Suprapubic skin (tissue), 4 donors: Measurements from ENCODE around the gene PEPD. TPM values are rescaled to one million over a fixed set of nuclear protein-coding genes. Genes with fewer than 3 reads are reported as not detected.
A peak's percentile ranks its signal among the peaks of the same experiment; 100 is the strongest.

Source experiments
- DNase-seq, 2 donors: peaks; one replicate each; pipeline ENCODE4 v3.0.0-alpha.2; 2019; ENCODE audit warnings: low spot score in 2 of 2
- H3K27ac ChIP-seq: fragments of 200-600 bp; sonication (generic); one replicate; pipeline ENCODE4 v1.5.1; 2019
- H3K27me3 ChIP-seq: fragments of 200-600 bp; sonication (generic); one replicate; pipeline ENCODE4 v1.5.1; 2019
- H3K36me3 ChIP-seq: fragments of 200-600 bp; sonication (generic); one replicate; pipeline ENCODE4 v1.5.1; 2019
- H3K4me1 ChIP-seq: fragments of 200-600 bp; sonication (generic); one replicate; pipeline ENCODE4 v1.5.1; 2019
- H3K4me3 ChIP-seq: fragments of 200-600 bp; sonication (generic); one replicate; pipeline ENCODE4 v1.5.1; 2019; ENCODE audit warnings: mild to moderate bottlenecking
- H3K9me3 ChIP-seq: fragments of 200-600 bp; sonication (generic); one replicate; pipeline ENCODE4 v1.5.1; 2019
- EP300 ChIP-seq: sonication (generic); formaldehyde crosslinking; IDR thresholded peaks from one replicate; pipeline ENCODE4 v1.6.1; 2017; ENCODE audit warnings: antibody characterized with exemption
- POLR2A ChIP-seq, 2 donors: fragments of 450-650 bp; IDR thresholded peaks; one replicate each; pipeline ENCODE4 v1.6.1; 2017; ENCODE audit warnings: antibody characterized with exemption in 2 of 2, mild to moderate bottlenecking in 2 of 2, moderate library complexity in 2 of 2
- POLR2AphosphoS5 ChIP-seq, 3 donors: sonication (generic); formaldehyde crosslinking; IDR thresholded peaks; one replicate each; pipeline ENCODE4 v1.6.1; 2017; ENCODE audit warnings: antibody characterized with exemption in 3 of 3
- WGBS: methylation state at CpG from one replicate; pipeline ENCODE4 v1.1.5; 2018; 5-methylcytosine and 5-hydroxymethylcytosine counted together
- total RNA-seq, 4 donors: library from RNA; depleted of rRNA; stranded (reverse); fragments of >200 nt; gene quantifications; one replicate each; pipeline ENCODE4 v1.1.0, GENCODE V29; 2016
- TF ChIP-seq, protein P1 (sequence below), 2 donors: fragments of 200-600 bp in 1 of 2; fragments of 450-650 bp in 1 of 2; sonication (generic) in 1 of 2; IDR thresholded peaks; one replicate each; pipeline ENCODE4 v1.5.1; 2016 to 2019; ENCODE audit warnings: antibody characterized with exemption in 2 of 2, mild to moderate bottlenecking in 1 of 2, moderate library complexity in 1 of 2

The PEPD gene
- total RNA-seq, 4 donors from 2014 or later = 35.2 to 73.8 (median 55.9) TPM

DNA sequence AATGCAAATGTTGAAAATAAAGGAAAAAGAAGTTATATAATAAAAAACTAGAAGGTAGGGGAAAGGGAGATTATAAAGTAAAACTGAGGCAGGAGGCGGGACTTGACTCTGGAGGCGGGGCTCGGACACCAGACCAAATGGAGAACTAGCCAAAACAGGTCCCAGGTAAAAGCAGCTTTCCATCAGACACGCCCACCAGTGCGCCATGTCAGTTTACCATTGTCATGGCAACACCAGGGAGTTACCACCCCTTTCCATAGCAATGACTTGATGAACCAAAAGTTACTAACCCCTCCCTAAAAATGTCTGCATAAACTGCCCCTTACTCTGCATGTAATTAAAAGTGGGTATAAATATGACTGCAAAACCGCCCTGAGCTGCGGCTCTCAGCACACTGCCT is 70.9 kb downstream of the PEPD start:
- Histone ChIP-seq H3K9me3 (no peaks in the 10 kb centered on the region), H3K36me3 (no peaks in the 10 kb centered on the region), H3K4me1 (no peaks in the 10 kb centered on the region), H3K27me3 (no peaks in the 10 kb centered on the region), H3K27ac (no peak overlapping the region), H3K4me3 (no peak overlapping the region)
- DNase-seq = no peak
- WGBS = 96% methylated on average over 7 of the region's 7 CpGs
- TF ChIP-seq EP300 (no peak), POLR2A (IDR thresholded peaks at IDR 0.05) (no peak), POLR2AphosphoS5 (IDR thresholded peaks at IDR 0.05) (no peak)
- TF ChIP-seq, protein P1, sequence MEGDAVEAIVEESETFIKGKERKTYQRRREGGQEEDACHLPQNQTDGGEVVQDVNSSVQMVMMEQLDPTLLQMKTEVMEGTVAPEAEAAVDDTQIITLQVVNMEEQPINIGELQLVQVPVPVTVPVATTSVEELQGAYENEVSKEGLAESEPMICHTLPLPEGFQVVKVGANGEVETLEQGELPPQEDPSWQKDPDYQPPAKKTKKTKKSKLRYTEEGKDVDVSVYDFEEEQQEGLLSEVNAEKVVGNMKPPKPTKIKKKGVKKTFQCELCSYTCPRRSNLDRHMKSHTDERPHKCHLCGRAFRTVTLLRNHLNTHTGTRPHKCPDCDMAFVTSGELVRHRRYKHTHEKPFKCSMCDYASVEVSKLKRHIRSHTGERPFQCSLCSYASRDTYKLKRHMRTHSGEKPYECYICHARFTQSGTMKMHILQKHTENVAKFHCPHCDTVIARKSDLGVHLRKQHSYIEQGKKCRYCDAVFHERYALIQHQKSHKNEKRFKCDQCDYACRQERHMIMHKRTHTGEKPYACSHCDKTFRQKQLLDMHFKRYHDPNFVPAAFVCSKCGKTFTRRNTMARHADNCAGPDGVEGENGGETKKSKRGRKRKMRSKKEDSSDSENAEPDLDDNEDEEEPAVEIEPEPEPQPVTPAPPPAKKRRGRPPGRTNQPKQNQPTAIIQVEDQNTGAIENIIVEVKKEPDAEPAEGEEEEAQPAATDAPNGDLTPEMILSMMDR (IDR thresholded peaks at IDR 0.05) = no peak

DNA sequence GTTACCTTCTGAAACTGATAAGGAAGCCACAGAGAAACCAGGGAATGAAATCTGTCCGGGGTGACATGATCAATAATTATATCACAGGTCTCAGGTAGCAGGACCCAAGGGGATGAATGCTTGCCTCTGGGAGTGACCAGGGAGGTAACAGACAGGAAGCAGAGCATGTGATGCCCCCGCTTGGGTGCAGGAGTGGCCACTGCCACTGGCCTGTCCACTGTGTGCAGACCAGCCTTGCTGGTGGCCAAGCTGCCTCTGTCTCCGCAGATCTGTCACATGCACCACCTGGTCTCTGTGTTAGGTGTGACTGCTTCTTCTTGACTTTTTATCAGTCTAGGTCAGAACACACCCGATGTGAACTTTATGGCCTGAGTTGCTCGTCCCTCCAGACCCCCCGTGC is 71.8 kb downstream of the PEPD start:
- no peak for DNase-seq
- 79% methylated on average over 5 of the region's 6 CpGs for WGBS
- no peaks in the 10 kb centered on the region for H3K4me1 ChIP-seq
- H3K9me3 ChIP-seq = no peaks in the 10 kb centered on the region
- H3K4me3 ChIP-seq = no peak overlapping the region
- TF ChIP-seq EP300 = no peak
- TF ChIP-seq, protein P1 (IDR thresholded peaks at IDR 0.05) = no peak
- TF ChIP-seq POLR2A (IDR thresholded peaks at IDR 0.05) = no peak
- TF ChIP-seq POLR2AphosphoS5 (IDR thresholded peaks at IDR 0.05) = no peak
- H3K36me3 ChIP-seq = no peaks in the 10 kb centered on the region
- H3K27ac ChIP-seq = no peak overlapping the region
- H3K27me3 ChIP-seq = no peaks in the 10 kb centered on the region

DNA sequence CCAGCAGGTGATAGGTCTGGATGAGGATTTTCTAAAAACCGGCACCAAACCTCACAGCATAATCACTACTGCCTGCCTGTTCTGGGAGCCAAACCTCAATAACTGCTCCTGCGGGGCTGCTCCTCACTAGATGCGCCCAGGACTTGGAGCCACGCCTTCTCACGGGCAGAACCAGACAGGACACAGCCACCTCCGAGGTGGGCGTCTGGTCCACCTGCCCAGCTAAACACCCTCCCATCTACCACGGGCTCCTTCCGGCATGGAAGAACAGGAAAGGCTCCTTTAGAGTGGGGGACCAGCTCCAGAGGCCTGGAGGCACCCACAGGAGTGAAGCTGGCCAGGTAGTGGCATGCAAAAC is 73.5 kb downstream of the PEPD start:
- Histone ChIP-seq H3K9me3 (no peaks in the 10 kb centered on the region), H3K4me3 (no peak overlapping the region), H3K27me3 (no peaks in the 10 kb centered on the region), H3K27ac (no peak overlapping the region), H3K36me3 (no peaks in the 10 kb centered on the region), H3K4me1 (no peaks in the 10 kb centered on the region)
- 66% methylated on average over 8 of the region's 9 CpGs for WGBS
- no peak for DNase-seq
- TF ChIP-seq, protein P1 (IDR thresholded peaks at IDR 0.05) = no peak
- TF ChIP-seq POLR2A (IDR thresholded peaks at IDR 0.05) (no peak), POLR2AphosphoS5 (IDR thresholded peaks at IDR 0.05) (no peak), EP300 (no peak)

DNA sequence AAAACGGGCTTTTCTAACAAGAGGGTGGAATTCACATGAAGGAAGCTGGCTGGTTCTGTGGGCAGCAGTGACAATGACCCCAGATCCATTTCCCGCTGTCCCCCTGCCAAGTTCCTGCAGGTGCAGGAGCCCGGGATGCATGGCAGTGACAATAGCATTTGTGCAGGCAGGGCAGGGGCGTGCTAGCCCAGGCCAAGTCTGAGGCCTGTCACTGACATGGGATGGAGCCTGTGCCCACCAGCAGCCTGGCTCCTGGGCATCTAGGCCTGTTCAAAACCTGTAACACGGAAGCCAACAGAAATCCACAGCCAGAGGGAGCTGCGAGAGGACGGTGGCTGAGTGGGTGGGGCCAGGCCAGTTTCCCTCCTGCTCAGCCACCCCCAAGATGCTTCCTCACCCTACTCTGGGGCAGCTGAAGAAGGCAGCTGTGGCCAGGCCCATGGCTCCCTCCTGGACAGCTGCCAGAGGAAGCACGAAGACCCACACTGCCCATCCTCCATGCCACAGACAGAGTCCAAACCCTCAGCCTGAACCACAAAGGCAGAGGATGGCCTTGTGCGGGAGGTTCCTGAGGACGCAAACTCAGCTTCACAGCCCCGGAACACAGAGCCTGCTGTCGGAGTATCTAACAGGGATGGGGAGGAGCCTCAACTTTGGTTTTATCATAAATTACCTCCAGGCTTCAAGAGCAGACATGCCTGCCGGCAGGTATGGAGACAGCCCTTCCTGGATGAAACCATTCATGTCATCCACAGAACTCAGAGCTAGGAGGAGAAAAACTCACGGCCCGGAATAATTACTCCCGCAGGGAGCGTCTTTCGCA is 74.0 kb downstream of the PEPD start:
- H3K4me1 ChIP-seq = no peaks in the 10 kb centered on the region
- TF ChIP-seq POLR2AphosphoS5 (IDR thresholded peaks at IDR 0.05) = no peak
- no peaks in the 10 kb centered on the region for H3K27me3 ChIP-seq
- no peaks in the 10 kb centered on the region for H3K9me3 ChIP-seq
- H3K36me3 ChIP-seq = no peaks in the 10 kb centered on the region
- 62% methylated on average over 12 of the region's 18 CpGs for WGBS
- DNase-seq = peak; percentile 55 to 56
- no peak overlapping the region for H3K27ac ChIP-seq
- H3K4me3 ChIP-seq = no peak overlapping the region

DNA sequence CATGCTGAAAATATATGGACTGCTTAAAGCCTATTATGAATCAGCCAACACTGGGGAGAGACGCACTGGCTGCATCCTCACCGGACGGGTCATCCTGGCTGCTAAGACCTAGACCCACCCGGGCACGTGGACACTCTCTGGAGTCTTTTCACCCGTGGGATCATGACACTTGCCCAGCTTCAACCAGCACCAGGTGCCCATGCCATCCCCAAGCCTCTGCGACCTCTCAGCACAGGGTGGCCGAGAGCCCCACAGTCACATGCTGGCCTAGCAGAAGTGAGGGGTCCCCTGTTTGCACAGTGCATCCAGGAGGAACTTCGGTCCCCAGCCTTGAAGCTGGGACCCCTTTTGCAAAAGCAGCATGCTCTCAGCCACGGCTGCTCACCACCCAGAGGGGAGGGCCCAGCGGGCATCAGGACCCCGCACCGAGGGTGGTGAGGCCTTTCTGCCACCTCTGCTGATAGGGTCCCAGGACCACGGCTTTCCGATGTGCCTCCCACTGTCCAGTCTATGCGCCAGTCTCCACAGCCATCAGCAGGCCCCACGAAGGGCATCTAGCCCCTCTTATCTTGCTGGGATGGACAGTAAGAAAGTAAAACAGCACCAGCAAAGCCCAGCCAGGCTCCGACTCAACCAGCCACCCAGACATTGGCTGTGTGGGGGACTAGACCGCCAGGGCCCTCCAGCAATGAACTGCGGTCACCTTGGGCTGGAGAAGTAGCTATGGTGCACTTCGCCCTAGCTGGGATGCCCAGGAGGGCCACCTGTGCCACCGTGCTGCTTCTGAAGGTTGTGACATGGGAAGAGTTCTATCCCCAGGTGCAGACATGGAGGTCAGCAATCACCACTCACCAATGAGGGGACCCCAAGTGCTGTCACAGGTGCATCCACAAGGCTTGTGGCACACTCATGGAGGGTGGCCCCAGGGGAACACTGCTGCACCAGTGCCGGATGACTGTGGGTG is 75.0 kb downstream of the PEPD start:
- H3K4me1 ChIP-seq = no peaks in the 10 kb centered on the region
- no peak overlapping the region for H3K4me3 ChIP-seq
- peak; percentile 36 to 70 for DNase-seq
- no peak overlapping the region for H3K27ac ChIP-seq
- H3K36me3 ChIP-seq = no peaks in the 10 kb centered on the region
- H3K27me3 ChIP-seq = no peaks in the 10 kb centered on the region
- no peak for TF ChIP-seq EP300
- TF ChIP-seq POLR2AphosphoS5 (IDR thresholded peaks at IDR 0.05) = no peak
- TF ChIP-seq, protein P1 (IDR thresholded peaks at IDR 0.05) = no peak
- no peak for TF ChIP-seq POLR2A (IDR thresholded peaks at IDR 0.05)
- WGBS = 74% methylated on average over 10 of the region's 23 CpGs
- H3K9me3 ChIP-seq = no peaks in the 10 kb centered on the region
